Spinal cord (tissue), 10 donors: ENCODE measurements around the gene CARD10. TPM values are rescaled to one million over a fixed set of nuclear protein-coding genes. Genes with fewer than 3 reads are reported as not detected.
A peak's percentile ranks its signal among the peaks of the same experiment; 100 is the strongest.
"Not testable (repeated sequence)": the region's sequence is repeated elsewhere in the genome, so short reads cannot be mapped to it uniquely, and the experiment has no call there.

Experiments
- DNase-seq, 6 donors: peaks; one replicate each; pipeline versions ENCODE4 v3.0.0 to v3.0.0-alpha.2; 2013 to 2015; ENCODE audit warnings: low spot score in 6 of 6, low read depth in 4 of 6
- H3K27ac ChIP-seq: one replicate; pipeline ENCODE4 v1.5.1; 2013; ENCODE audit warnings: low read depth, low read length, control low read depth
- H3K27me3 ChIP-seq: one replicate; pipeline ENCODE4 v1.6.1; 2013; ENCODE audit warnings: low read length; ENCODE audit not compliant: control insufficient read depth, insufficient read depth
- H3K36me3 ChIP-seq: one replicate; pipeline ENCODE4 v1.6.1; 2013; ENCODE audit warnings: low read length; ENCODE audit not compliant: control insufficient read depth, insufficient read depth
- H3K4me1 ChIP-seq: one replicate; pipeline ENCODE4 v1.6.1; 2013; ENCODE audit warnings: low read length; ENCODE audit not compliant: control insufficient read depth, insufficient read depth
- H3K4me3 ChIP-seq: one replicate; pipeline ENCODE4 v1.5.1; 2013; ENCODE audit warnings: low read depth, low read length, control low read depth
- H3K9me3 ChIP-seq: one replicate; pipeline ENCODE4 v1.6.1; 2013; ENCODE audit warnings: low read length; ENCODE audit not compliant: control insufficient read depth, insufficient read depth
- WGBS: methylation state at CpG from one replicate; pipeline ENCODE4 v1.1.5; 2013; ENCODE audit warnings: missing lambda C conversion rate; ENCODE audit not compliant: insufficient coverage; 5-methylcytosine and 5-hydroxymethylcytosine counted together
- polyA plus RNA-seq, 2 donors: library from polyadenylated mRNA; unstranded; fragments of 120-200 nt; gene quantifications; one replicate each; pipeline ENCODE4 v1.2.1, GENCODE V29; 2013; ENCODE audit not compliant: insufficient read length in 2 of 2
- total RNA-seq, 2 donors: library from RNA; depleted of rRNA in 1 of 2; stranded (reverse); fragments of 120-200 nt in 1 of 2; fragments of >200 nt in 1 of 2; gene quantifications; one replicate each; pipeline versions ENCODE4 v1.2.3 to v1.2.4, GENCODE V29; 2013 to 2014
- donor health status: healthy.

Gene CARD10
- total and polyA plus RNA-seq, 4 donors, result 4.0 to 14.6 (median 12.8) TPM

DNA sequence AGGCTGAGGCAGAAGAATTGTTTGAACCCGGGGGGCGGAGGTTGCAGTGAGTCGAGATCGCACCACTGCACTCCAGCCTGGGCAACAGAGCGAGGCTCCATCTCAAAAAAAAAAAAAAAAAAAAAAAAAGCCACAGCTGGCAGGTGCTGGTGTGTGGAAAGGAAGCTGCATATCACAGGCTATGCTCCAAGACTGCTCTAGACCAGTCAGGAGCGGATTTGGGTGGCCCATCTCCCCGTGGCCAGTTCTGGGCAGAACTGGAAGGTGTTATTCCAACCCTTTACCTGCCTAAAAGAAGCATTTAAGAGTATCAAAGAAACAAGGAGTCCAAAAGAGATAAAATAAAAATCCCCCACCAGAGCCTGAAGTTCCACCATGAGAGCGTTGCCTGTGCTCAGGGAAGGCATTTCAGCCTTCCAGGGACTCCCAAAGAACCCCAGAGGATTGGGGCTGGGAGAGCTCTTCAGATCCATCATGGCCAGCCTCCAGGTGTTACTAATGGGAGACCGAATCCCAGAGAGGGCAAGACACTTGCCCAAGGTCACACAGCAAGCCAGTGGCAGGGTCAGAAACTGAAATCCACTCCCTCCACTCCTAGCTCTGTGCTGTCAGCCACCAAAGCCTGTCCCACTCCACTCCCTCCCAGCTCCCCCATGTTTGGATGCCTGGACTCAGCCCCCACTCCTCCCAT, 47.3 kb downstream of the CARD10 start:
- no peak for DNase-seq
- H3K4me1 ChIP-seq, result peaks cover 8% of the 10 kb centered on the region
- no peak overlapping the region for H3K27ac ChIP-seq
- no peaks in the 10 kb centered on the region for H3K27me3 ChIP-seq
- peaks cover 4% of the 10 kb centered on the region for H3K36me3 ChIP-seq
- H3K4me3 ChIP-seq, result no peak overlapping the region
- no peaks in the 10 kb centered on the region for H3K9me3 ChIP-seq
- 100% methylated on average over 2 of the region's 9 CpGs for WGBS

DNA sequence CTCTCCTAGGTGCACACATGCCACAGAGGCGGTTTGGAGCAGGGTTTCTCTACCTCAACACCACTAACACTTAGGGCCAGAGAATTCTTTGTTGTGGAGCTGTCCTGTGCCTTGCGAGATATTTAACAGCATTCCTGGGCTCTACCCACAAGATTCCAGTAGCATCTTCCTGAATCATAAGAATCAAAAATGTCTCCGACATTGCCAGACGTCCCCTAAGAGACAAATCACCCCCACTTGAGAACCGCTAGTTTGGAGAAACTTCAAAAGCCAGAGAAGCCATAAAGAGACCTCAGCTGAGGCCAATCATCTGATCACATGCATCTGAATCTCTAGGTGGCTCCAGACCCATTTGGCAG, 49.1 kb downstream of the CARD10 start:
- H3K36me3 ChIP-seq, result peaks cover 4% of the 10 kb centered on the region
- DNase-seq, result no peak
- H3K27ac ChIP-seq, result no peak overlapping the region
- H3K27me3 ChIP-seq, result no peaks in the 10 kb centered on the region
- no peak overlapping the region for H3K4me3 ChIP-seq
- no peaks in the 10 kb centered on the region for H3K9me3 ChIP-seq
- WGBS, result 52% methylated on average over 5 of the region's 5 CpGs
- H3K4me1 ChIP-seq, result peaks cover 8% of the 10 kb centered on the region

DNA sequence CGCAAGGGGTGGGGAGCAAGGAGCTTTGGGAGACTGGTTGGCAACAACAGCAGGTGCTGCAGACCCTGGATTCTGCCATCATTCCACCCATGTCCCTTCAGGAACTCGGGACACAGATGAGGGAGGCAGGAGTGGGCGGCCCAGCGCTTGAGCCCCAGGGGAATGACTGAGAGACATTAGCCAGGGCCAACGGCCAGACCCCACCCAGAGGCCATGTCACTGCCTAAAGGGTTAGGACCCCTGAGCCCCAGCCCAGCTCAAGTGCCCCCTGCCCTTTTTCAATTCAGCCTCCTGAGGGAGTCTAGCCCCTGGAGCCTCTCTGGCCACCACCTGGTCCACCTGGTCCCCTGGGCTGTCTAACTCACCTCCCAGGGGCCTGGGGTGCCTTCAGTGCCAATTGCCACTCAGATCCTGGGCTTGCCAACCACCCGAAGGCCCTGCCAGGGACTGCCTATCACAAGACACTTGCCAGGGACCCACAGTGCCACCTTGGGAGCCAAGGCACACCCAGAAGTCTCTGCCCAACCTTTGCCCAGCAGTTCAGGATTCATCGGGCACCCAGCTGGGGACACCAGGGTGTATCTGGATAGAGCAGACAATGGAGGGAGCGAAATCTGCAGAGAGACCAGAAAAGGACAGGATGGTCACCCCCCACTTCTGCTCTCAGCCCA, 49.7 kb downstream of the CARD10 start:
- Histone ChIP-seq H3K36me3 (peaks cover 3% of the 10 kb centered on the region), H3K9me3 (no peaks in the 10 kb centered on the region), H3K27me3 (no peaks in the 10 kb centered on the region), H3K27ac (no peak overlapping the region), H3K4me1 (peaks cover 8% of the 10 kb centered on the region), H3K4me3 (no peak overlapping the region)
- no peak for DNase-seq
- 85% methylated on average over 7 of the region's 8 CpGs for WGBS

DNA sequence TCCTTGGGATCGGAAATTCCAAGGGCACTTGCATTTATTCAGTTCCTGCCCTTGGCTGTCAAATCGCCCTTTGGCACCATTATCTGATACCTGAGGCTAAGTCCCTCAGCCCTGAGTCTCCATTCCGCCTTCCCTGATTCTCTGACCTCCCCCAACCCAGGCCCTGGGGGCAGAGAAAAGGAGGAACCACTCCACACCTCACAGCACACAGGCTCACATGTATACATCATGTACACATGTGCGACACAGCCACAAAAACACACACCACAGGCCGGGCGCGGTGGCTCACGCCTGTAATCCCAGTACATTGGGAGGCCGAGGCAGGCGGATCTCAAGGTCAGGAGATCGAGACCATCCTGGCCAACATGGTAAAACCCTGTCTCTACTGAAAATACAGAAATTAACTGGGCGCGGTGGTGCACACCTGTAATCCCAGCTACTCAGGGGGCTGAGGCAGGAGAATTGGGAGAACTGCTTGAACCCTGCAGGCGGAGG, 51.0 kb downstream of the CARD10 start:
- H3K4me1 ChIP-seq, result peaks cover 19% of the 10 kb centered on the region
- H3K9me3 ChIP-seq, H3K27me3 ChIP-seq, H3K4me3 ChIP-seq, DNase-seq, H3K36me3 ChIP-seq, H3K27ac ChIP-seq: not testable (repeated sequence)
- 97% methylated on average over 13 of the region's 14 CpGs for WGBS

DNA sequence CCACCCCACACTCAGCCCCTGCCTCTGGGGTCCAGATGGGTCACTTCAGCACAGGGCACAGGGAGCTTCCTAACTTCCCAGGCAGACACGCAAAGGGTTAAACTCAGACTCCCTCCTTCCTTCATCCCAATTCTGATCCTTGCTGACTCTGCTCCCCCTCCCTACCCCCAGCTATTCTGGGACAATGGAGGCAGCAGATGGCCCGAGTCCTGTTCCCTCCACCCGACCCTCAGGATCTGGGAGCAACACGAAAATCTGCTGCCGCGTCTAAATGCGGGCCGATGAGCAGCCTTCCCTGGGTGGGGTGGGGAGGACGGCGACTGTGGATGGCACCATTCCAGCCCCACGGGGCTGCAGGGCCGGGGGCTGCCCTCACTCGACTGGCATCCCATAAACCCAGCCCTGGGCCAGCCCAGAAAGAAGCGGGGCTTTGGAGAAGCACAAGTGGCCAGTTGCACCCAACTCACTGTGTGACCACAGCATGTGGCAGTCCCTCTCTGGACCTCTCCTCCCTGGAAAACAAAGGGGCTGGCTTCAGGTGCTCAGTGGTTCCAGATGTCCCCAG, 51.7 kb downstream of the CARD10 start:
- DNase-seq, result peak in 2 of 6 donors; percentile 25 to 71
- no peak overlapping the region for H3K27ac ChIP-seq
- H3K36me3 ChIP-seq, result no peaks in the 10 kb centered on the region
- peaks cover 25% of the 10 kb centered on the region for H3K4me1 ChIP-seq
- WGBS, result 20% methylated on average over 12 of the region's 14 CpGs
- no peak overlapping the region for H3K4me3 ChIP-seq
- no peaks in the 10 kb centered on the region for H3K27me3 ChIP-seq
- no peaks in the 10 kb centered on the region for H3K9me3 ChIP-seq

DNA sequence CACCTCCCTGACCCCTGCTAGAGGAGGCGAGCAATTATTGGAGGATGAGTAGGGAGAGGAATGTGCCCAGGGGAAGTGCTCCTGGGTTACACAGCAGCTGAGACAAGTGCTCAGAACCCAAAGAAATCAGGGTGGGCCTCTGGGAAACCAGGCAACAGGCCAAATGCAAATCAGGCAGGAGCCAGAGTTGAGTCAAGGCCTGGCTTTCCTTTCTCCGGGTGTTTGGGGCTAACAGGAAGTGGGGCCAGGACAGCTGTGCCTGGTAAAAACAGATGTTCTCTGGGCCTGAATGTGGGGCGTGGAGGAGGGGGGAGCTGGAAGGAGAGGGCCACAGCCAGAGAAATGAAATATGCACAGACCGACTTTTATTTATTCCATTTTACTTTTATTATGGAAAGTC, 55.0 kb downstream of the CARD10 start:
- H3K27me3 ChIP-seq, result no peaks in the 10 kb centered on the region
- H3K36me3 ChIP-seq, result no peaks in the 10 kb centered on the region
- peak in 2 of 6 donors; percentile 73 to 76 for DNase-seq
- WGBS, result 14% methylated on average over 1 of the region's 4 CpGs
- H3K9me3 ChIP-seq, result no peaks in the 10 kb centered on the region
- peaks cover 33% of the 10 kb centered on the region for H3K4me1 ChIP-seq
- no peak overlapping the region for H3K4me3 ChIP-seq
- no peak overlapping the region for H3K27ac ChIP-seq

DNA sequence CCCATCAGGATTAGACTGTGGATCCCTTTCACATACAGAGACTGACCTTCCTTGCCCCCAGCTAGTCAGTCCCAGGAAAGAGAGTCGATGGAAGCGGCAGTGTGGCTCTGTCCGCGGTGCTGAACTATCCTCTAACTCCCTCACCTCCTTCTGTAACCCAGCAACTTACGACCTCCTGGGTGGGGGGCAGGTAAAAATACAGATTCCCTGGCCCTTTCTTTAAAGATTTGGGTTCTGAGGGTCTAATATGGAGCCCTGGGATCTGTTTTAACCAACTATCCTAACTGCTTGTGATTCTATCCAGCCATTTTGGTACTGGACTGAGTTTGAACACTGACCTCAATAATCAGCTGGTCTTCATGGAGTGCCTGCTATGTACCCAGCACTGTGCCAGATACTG, 56.2 kb downstream of the CARD10 start:
- WGBS, result 29% methylated on average over 4 of the region's 5 CpGs
- H3K4me3 ChIP-seq, result no peak overlapping the region
- no peaks in the 10 kb centered on the region for H3K9me3 ChIP-seq
- DNase-seq, result no peak
- no peaks in the 10 kb centered on the region for H3K36me3 ChIP-seq
- peaks cover 33% of the 10 kb centered on the region for H3K4me1 ChIP-seq
- no peak overlapping the region for H3K27ac ChIP-seq
- no peaks in the 10 kb centered on the region for H3K27me3 ChIP-seq

DNA sequence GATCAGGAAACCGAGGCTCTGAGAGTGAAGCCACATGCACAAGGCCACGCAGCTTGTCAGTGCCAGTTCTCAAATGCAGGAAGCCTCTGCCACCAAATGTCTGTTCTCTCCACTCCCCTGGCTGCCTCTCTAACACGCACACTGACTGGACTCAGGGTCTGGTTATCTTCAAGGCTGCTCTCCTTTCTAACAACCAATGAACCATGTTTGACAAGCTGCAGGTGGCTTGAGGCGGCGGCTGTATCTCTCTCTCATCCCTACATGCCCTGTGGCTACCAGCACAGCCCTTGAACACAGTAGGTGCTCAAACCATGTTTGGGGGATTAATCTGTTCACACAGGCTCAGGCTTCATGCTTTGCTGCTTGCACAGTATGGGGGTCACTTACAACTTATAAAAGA, 56.8 kb downstream of the CARD10 start:
- peak in 1 of 6 donors; percentile 47 for DNase-seq
- H3K36me3 ChIP-seq, result no peaks in the 10 kb centered on the region
- peaks cover 29% of the 10 kb centered on the region for H3K4me1 ChIP-seq
- WGBS, result 73% methylated on average over 3 of the region's 5 CpGs
- peaks cover 1% of the 10 kb centered on the region for H3K27me3 ChIP-seq
- H3K27ac ChIP-seq, result no peak overlapping the region
- no peaks in the 10 kb centered on the region for H3K9me3 ChIP-seq
- no peak overlapping the region for H3K4me3 ChIP-seq

DNA sequence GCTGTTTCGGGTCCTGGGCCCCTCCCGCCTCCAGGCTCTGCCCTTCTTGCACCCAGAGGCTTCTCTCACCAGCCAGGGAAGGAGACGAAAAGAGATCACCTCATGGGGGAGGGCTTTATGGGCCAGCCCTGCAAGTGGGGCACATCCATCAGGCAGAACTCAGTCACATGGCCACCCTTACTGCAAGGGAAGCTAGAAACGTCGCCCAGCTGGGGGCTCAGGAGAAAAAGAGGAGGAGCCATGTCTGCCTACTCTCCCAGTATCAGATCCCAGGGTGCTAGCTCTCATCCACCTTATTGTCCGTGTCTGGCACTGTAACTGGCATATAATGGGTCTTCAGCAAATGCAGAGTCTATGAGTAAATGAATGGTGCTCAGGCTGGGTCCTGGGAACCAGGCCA, 57.3 kb downstream of the CARD10 start:
- Histone ChIP-seq H3K27ac (no peak overlapping the region), H3K9me3 (no peaks in the 10 kb centered on the region), H3K27me3 (peaks cover 2% of the 10 kb centered on the region), H3K4me1 (peaks cover 25% of the 10 kb centered on the region), H3K36me3 (no peaks in the 10 kb centered on the region), H3K4me3 (no peak overlapping the region)
- peak in 1 of 6 donors; percentile 76 for DNase-seq
- 33% methylated on average over 3 of the region's 6 CpGs for WGBS
